ENCODE results near the gene PYHIN1.

PYHIN1 gene

GRCh38 chr1:158952416-158952815, 21.1 kb downstream of the PYHIN1 start:
- no peak for TF ChIP-seq ZNF274 (IDR thresholded peaks at IDR 0.05; ENCODE audit: low read depth, low read length)
- no peak overlapping the region for H3K4me3 ChIP-seq (ENCODE audit: low read length)

DNA sequence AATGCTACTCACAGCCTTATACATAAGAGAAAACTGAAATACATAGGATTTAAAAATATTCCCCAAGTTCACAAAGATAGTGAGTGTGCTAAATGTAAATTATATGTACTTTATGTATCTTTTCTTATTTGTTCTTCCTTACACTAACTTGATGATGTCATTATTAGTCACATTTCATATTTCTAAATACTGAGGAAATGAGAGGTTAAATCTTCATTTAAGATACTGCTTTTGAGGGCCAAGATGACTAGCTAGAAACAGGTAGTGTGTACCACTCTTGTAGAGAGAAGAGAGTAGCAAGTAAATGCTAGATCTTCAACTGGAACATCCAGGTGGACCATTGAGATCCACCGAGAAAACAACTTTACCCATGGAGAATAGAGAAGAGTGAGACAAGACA, 29.8 kb downstream of the PYHIN1 start:
- no peak for TF ChIP-seq ZNF274 (IDR thresholded peaks at IDR 0.05; ENCODE audit: low read depth, low read length)
- no peak overlapping the region for H3K4me3 ChIP-seq (ENCODE audit: low read length)

- no peak overlapping the region for H3K4me3 ChIP-seq (ENCODE audit: low read length)
- TF ChIP-seq ZNF274 (IDR thresholded peaks at IDR 0.05; ENCODE audit: low read depth, low read length): no peak
These were observed 31.6 kb downstream of the PYHIN1 start for GRCh38 chr1:158962983-158963382.

GRCh38 chr1:158969166-158969565, 37.8 kb downstream of the PYHIN1 start:
- no peak for TF ChIP-seq ZNF274 (IDR thresholded peaks at IDR 0.05; ENCODE audit: low read depth, low read length)
- no peak overlapping the region for H3K4me3 ChIP-seq (ENCODE audit: low read length)

DNA sequence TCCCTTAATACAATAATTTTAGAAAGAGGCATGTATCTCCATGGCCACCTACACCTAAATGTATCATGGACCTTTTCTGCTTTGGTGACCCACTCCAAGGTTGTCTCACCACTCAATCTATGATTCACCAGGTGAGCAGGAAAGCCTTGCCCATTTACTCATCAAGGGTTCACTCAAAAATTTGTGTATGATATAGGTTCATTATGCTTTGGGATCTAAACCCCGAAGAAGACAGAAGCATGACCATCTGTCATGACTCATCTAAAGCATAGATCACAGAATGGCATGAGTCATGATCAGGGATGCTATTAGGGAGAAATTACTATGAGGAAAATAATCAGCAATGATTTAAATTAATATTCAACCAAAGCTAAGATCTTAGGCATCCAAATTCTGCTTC, 38.5 kb downstream of the PYHIN1 start:
- no peak overlapping the region for H3K4me3 ChIP-seq (ENCODE audit: low read length)
- TF ChIP-seq ZNF274 (IDR thresholded peaks at IDR 0.05; ENCODE audit: low read depth, low read length): no peak

DNA sequence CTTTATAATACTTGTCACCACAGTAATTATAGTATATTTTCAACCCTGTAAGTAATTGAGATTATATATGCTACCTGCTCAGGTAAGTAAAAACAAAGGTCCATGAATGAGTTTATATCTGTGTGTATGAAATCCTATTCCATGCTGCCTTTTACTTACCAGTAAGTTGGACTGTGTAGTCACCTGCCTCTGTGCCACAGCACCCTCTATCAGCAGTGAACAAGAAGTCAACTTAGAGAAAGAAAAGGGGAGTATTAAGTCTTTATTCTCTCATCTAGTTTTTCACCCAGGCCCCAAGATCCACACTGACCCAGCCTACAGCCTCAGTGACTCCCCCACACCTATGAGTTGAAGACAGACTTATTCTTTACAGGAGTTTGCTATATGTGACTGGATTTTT, 41.5 kb downstream of the PYHIN1 start:
- H3K4me3 ChIP-seq (ENCODE audit: low read length): no peak overlapping the region
- no peak for TF ChIP-seq ZNF274 (IDR thresholded peaks at IDR 0.05; ENCODE audit: low read depth, low read length)

- no peak for TF ChIP-seq ZNF274 (IDR thresholded peaks at IDR 0.05; ENCODE audit: low read depth, low read length)
- H3K4me3 ChIP-seq (ENCODE audit: low read length): no peak overlapping the region
These were observed 44.9 kb downstream of the PYHIN1 start for GRCh38 chr1:158976219-158976618.

DNA sequence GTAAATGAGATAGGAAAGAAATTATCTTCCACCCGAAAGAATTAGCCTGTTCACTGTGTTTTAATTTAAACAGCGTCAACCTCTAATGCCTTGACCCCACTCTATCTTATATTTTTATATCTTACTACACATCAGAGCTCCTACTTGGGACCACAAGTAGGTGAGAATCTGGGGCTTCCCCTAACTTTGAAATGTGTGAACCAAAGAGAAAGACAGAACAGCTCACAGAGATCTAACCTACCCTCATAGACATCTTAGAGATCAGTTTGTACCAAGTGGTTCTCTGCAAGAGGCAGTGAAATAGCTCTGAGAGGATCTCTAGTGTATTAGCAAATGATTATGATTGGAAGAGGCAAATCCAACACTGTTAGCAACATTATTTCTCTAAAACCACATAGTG, 47.4 kb downstream of the PYHIN1 start:
- H3K4me3 ChIP-seq (ENCODE audit: low read length): no peak overlapping the region
- no peak for TF ChIP-seq ZNF274 (IDR thresholded peaks at IDR 0.05; ENCODE audit: low read depth, low read length)

DNA sequence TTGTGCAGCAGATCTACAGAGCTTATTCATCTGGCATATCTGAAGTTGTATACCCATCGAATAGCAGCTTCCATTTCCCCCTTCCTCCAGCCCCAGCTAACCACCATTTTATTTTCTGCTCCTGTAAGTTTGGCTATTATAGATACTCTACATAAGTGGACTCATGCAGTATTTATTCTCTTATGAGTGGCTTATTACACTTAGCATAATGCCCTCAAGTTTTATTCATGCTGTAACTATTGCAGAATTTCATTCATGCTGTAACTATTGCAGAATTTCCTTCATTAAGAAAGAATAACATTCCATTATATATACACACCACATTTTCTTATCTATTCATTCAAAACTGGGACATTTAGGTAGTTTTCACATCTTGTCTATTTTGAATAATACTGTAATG, 47.9 kb downstream of the PYHIN1 start:
- no peak for TF ChIP-seq ZNF274 (IDR thresholded peaks at IDR 0.05; ENCODE audit: low read depth, low read length)
- no peak overlapping the region for H3K4me3 ChIP-seq (ENCODE audit: low read length)

DNA sequence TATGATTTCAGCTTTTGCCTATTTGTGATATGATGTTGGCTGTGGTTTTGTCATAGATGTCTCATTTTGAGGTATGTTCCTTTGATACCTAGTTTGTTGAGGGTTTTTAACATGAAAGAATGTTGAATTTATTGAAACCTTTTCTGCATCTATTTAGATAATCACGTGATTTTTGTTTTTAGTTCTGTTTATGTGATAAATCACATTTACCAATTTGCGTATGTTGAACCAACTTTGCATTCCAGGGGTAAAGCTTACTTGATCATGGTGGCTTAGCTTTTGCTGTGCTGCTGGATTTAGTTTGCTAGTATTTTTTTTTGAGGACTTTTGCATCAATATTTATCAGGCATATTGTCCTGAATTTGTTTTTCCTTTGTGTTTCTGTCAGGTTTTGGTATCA, 51.9 kb downstream of the PYHIN1 start:
- no peak overlapping the region for H3K4me3 ChIP-seq (ENCODE audit: low read length)
- TF ChIP-seq ZNF274 (IDR thresholded peaks at IDR 0.05; ENCODE audit: low read depth, low read length): no peak

- no peak overlapping the region for H3K4me3 ChIP-seq (ENCODE audit: low read length)
- no peak for TF ChIP-seq ZNF274 (IDR thresholded peaks at IDR 0.05; ENCODE audit: low read depth, low read length)
These were observed 53.0 kb downstream of the PYHIN1 start for GRCh38 chr1:158984386-158984785.

DNA sequence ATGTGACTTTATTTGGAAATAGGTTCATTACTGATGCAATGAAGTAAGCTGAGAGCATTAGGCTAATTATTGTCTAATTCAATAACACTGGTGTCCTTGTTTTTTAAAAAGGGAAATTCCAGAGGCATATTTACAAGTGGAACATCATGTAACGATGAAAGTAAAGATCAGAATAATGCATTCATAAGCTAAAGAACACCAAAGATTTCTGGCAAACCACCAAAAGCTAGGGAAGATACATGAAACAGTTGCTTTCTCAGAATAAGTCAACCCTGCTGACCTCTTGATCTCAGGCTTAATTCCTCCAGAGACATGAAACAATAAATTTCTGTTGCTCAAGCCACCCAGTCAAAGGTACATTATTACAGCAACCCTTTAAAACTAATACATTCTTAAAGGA, 58.1 kb downstream of the PYHIN1 start:
- no peak for TF ChIP-seq ZNF274 (IDR thresholded peaks at IDR 0.05; ENCODE audit: low read depth, low read length)
- no peak overlapping the region for H3K4me3 ChIP-seq (ENCODE audit: low read length)

DNA sequence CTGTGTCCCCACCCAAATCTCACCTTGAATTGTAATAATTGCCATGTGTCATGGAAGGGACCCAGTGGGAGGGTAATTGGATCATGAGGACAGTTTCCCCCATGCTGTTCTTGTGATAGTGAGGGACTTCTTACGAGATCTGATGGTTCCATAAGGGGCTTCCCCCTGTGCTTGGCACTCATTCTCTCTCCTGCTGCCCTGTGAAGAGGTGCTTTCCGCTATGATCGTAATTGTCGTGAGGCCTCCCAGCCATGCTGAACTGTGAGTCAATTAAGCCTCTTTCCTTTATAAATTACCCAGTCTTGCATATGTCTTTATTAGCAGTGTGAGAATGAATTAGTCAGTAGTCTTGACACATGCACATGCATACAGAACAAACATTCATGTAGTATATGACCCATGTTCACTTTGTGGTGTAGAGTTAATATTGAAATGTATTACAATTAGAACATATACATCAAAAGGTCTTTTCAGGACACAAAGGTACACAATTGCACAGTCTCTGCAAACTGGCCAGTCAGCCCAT, 61.5 kb downstream of the PYHIN1 start:
- no peak for TF ChIP-seq ZNF274 (IDR thresholded peaks at IDR 0.05; ENCODE audit: low read depth, low read length)
- no peak overlapping the region for H3K4me3 ChIP-seq (ENCODE audit: low read length)

DNA sequence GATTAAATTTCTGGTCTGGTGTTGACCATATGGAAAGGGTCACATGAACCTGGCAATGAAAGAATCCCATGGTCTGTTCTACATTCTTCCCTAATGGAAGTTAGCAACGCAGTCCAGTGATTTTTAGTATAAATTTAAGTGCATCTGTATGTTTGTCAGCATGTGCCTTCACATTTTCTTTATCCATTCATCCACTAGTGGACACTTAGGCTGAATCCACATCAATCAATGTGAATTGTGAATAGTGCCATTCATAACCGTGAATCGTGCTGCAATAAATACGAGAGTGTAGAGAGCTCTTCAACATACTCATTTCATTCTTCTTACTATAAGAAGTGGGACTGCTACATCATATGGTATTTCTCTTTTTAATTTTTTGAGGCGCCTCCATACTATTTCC, 65.6 kb downstream of the PYHIN1 start:
- no peak overlapping the region for H3K4me3 ChIP-seq (ENCODE audit: low read length)
- no peak for TF ChIP-seq ZNF274 (IDR thresholded peaks at IDR 0.05; ENCODE audit: low read depth, low read length)

GRCh38 chr1:158998037-158998780, 66.9 kb downstream of the PYHIN1 start:
- no peak overlapping the region for H3K4me3 ChIP-seq (ENCODE audit: low read length)
- no peak for TF ChIP-seq ZNF274 (IDR thresholded peaks at IDR 0.05; ENCODE audit: low read depth, low read length)

DNA sequence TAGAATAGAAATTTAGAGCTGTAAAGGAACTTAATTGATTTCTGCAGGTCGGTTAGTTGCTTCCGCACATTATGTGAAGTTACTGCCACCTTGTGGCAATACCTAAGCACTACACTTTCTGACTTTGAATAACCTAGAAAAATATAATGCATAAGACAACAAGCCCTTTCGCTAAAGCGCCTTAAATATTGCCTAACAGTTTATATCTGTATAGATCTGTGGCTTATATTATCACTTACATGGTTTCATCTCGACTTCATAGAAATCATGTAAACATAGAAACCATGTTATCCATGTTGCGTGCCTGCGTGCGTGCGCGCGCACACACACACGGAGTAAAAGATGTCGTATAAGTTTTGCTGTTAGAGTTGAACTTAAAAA, 67.4 kb downstream of the PYHIN1 start:
- TF ChIP-seq ZNF274 (IDR thresholded peaks at IDR 0.05; ENCODE audit: low read depth, low read length): no peak

More for the DNA sequence above, 67.4 kb downstream of the PYHIN1 start:
- H3K4me3 ChIP-seq (ENCODE audit: low read length): no peak overlapping the region; the same call in 1 of the 2 replicates
